ENCODE measurements around the gene SAMD1.
"Not testable (repeated sequence)": the region's sequence is repeated elsewhere in the genome, so short reads cannot be mapped to it uniquely, and the experiment has no call there.

SAMD1 gene

DNA sequence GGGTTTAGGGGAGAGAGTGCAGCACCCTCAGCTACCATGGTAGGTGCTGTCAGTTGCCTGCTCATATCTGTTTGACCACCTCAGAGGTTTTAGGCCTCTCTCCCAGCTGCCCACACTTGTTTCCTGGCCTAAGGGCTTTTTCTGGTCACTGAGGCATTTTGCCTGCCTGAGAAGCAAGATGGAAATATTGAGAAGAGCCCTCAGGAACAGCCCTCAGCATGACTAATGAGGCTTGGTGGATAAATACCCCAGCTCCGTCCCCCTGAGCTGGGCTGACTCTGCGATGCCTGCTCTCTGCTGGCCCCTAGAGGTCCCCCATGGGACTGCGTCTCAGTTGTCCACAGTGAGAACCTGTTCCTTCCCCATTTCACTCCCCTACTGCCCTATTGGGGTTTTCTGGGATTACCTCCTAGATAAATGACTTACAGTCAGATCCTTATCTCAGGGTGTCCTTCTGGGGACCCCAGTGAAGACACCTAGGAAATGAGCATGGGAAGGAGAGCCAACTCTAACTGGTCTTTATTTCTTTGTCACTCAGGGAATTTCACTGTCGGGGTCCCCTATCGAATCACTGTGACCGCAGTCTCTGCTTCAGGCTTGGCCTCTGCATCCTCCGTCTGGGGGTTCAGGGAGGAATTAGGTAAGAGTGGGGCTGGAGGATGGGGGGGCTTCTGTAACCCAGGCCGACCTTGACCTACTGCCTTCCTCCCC is 42.0 kb downstream of the SAMD1 start:
- Histone ChIP-seq H2AFZ (ENCODE audit: low read depth) (no peak overlapping the region), H4K20me1 (ENCODE audit: insufficient read depth) (no peaks in the 10 kb centered on the region), H3K79me2 (ENCODE audit: insufficient read depth, low read depth) (no peaks in the 10 kb centered on the region), H3K4me2 (no peak overlapping the region), H3K27ac (no peak overlapping the region), H3K36me3 (ENCODE audit: insufficient read depth) (0 out of 2 replicates have a peak, but pooled peaks cover 2% of the 10 kb centered on the region), H3K4me3 (IDR thresholded peaks at IDR 0.05; ENCODE audit: insufficient read depth, low read depth, low read length) (no peak overlapping the region), H3K4me1 (ENCODE audit: low read depth, poor library complexity, severe bottlenecking) (peaks cover 6% of the 10 kb centered on the region), H3K9ac (no peak overlapping the region), H3K27me3 (ENCODE audit: insufficient read depth, low read depth) (no peaks in the 10 kb centered on the region)
- peak; percentile 90 for TF ChIP-seq CTCF (conservative IDR thresholded peaks at IDR 0.05; ENCODE audit: low read depth, low read length)

DNA sequence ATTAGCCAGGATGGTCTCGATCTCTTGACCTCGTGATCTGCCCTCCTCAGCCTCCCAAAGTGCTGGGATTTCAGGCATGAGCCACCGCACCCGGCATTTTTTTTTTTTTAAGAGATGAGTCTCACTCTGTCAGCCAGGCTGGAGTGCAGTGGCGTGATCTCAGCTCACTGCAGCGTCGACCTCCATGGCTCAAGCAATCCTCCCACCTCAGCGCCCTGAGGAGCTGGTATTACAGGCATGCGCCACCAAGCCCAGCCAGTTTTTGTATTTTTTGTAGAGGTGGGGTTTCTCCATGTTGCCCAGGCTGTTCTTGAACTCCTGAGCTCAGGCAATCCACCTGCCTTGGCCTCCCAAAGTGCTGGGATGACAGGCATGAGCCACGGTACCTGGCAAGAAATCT is 42.7 kb downstream of the SAMD1 start:
- not testable (repeated sequence) for H4K20me1 ChIP-seq (ENCODE audit: insufficient read depth); H2AFZ ChIP-seq (ENCODE audit: low read depth); H3K9ac ChIP-seq; H3K4me2 ChIP-seq; H3K4me3 ChIP-seq (IDR thresholded peaks at IDR 0.05; ENCODE audit: insufficient read depth, low read depth, low read length); H3K4me1 ChIP-seq (ENCODE audit: low read depth, poor library complexity, severe bottlenecking); H3K27me3 ChIP-seq (ENCODE audit: insufficient read depth, low read depth); H3K36me3 ChIP-seq (ENCODE audit: insufficient read depth); H3K79me2 ChIP-seq (ENCODE audit: insufficient read depth, low read depth); H3K27ac ChIP-seq

DNA sequence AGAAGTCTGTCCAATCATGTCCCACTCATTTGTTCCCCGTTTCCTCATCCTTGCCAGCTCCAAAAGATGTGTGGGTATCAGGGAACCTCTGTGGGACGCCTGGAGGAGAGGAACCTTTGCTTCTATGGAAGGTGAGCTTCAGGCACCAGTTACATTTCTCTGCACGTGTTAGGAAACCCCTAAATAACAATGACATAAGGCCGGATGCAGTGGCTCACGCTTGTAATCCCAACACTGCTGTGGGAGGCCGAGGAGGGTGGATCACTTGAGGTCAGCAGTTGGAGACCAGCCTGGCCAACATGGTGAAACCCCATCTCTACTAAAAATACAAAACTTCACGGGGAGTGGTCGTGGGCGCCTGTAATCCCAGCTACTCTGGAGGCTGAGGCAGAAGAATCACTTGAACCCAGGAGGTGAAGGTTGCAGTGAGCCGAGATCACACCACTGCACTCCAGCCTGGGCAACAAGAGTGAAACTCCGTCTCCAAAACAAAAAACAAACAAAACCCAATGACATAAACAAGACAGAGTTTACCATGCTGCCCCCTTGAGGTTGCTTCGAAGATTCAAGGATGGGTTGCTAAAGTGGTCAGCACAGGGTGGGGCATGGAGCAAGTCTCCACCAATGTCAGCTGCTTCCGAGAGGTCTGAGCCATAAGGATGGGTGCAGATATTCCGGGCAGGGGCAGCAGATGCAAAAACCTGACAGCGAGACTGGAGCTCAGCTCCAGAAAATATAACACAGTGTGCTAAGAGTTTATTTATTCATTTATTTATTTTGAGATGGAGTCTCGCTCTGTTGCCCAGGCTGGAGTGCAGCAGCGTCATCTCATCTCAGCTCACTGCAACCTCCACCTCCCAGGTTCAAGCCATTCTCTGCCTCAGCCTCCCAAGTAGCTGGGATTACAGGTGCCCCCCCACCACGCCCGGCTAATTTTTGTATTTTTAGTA is 47.6 kb downstream of the SAMD1 start:
- not testable (repeated sequence) for H4K20me1 ChIP-seq (ENCODE audit: insufficient read depth); H3K9ac ChIP-seq; H2AFZ ChIP-seq (ENCODE audit: low read depth); H3K79me2 ChIP-seq (ENCODE audit: insufficient read depth, low read depth); H3K27me3 ChIP-seq (ENCODE audit: insufficient read depth, low read depth); H3K4me3 ChIP-seq (IDR thresholded peaks at IDR 0.05; ENCODE audit: insufficient read depth, low read depth, low read length); H3K36me3 ChIP-seq (ENCODE audit: insufficient read depth); H3K4me2 ChIP-seq
- Histone ChIP-seq H3K27ac (peak overlapping the region; percentile 61), H3K4me1 (ENCODE audit: low read depth, poor library complexity, severe bottlenecking) (peaks cover 30% of the 10 kb centered on the region)
- TF ChIP-seq CTCF (conservative IDR thresholded peaks at IDR 0.05; ENCODE audit: low read depth, low read length): peak; percentile 67

GRCh38 chr19:14039181-14039580 is 51.4 kb downstream of the SAMD1 start:
- Histone ChIP-seq H3K4me3 (IDR thresholded peaks at IDR 0.05; ENCODE audit: insufficient read depth, low read depth, low read length) (no peak overlapping the region), H2AFZ (ENCODE audit: low read depth) (no peak overlapping the region), H3K27me3 (ENCODE audit: insufficient read depth, low read depth) (no peaks in the 10 kb centered on the region), H3K4me1 (ENCODE audit: low read depth, poor library complexity, severe bottlenecking) (peaks cover 25% of the 10 kb centered on the region), H3K4me2 (no peak overlapping the region), H4K20me1 (ENCODE audit: insufficient read depth) (no peaks in the 10 kb centered on the region), H3K9ac (no peak overlapping the region), H3K79me2 (ENCODE audit: insufficient read depth, low read depth) (peaks cover 3% of the 10 kb centered on the region; the same call in 1 of the 2 replicates), H3K27ac (no peak overlapping the region), H3K36me3 (ENCODE audit: insufficient read depth) (no peaks in the 10 kb centered on the region)
- TF ChIP-seq CTCF (conservative IDR thresholded peaks at IDR 0.05; ENCODE audit: low read depth, low read length): no peak

All from KMS-11 (cell line).